Activated T-cell treated with anti-CD3 and anti-CD28 coated beads for 1 hour (primary cell): Measurements from ENCODE around the gene DCTN2.
"Not testable (repeated sequence)": the region's sequence is repeated elsewhere in the genome, so short reads cannot be mapped to it uniquely, and the experiment has no call there.

Source experiments
- DNase-seq: peaks from one replicate; pipeline ENCODE4 v3.0.0-alpha.2; 2020; ENCODE audit warnings: low read depth

DCTN2 gene

DNA sequence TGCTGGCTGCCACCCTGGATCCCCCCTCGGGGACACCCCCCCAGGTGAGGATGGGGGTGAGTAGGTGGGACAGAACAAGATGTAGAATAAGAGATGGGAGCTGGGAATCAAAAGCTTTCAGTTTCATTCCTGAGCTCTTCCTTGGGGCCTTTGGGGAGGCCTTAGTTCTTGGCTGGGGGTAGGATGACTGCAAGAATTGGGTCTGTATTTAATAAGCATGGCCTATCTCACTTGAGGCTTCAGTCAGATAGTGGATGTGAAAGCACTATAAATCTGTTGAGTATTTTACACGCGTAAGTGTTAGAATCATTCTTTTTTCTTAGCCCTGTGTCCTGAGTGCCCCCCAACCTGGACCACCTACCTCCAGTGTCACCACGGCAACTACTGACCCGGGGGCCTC lies 19.8 kb downstream of the DCTN2 start:
- no peak for DNase-seq

DNA sequence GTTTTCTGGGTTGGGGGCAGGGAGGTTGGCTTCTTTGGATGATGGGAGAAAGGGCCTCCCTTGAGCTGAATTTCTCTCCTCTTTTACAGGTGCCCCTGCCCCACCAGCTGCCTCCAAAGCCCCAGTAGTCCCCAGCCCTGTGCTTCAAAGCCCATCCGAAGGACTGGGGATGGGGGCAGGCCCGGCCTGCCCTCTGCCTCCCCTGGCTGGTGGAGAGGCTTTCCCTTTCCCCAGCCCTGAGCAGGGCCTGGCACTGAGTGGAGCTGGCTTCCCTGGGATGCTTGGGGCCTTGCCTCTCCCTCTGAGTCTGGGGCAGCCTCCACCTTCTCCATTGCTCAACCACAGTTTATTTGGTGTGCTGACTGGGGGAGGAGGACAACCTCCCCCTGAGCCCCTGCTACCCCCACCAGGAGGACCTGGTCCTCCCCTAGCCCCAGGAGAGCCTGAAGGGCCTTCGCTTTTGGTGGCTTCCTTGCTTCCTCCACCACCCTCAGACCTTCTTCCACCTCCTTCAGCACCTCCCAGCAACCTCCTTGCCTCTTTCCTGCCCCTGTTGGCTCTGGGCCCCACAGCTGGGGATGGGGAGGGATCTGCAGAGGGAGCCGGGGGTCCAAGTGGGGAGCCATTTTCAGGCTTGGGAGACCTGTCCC lies 20.4 kb downstream of the DCTN2 start:
- no peak for DNase-seq

DNA sequence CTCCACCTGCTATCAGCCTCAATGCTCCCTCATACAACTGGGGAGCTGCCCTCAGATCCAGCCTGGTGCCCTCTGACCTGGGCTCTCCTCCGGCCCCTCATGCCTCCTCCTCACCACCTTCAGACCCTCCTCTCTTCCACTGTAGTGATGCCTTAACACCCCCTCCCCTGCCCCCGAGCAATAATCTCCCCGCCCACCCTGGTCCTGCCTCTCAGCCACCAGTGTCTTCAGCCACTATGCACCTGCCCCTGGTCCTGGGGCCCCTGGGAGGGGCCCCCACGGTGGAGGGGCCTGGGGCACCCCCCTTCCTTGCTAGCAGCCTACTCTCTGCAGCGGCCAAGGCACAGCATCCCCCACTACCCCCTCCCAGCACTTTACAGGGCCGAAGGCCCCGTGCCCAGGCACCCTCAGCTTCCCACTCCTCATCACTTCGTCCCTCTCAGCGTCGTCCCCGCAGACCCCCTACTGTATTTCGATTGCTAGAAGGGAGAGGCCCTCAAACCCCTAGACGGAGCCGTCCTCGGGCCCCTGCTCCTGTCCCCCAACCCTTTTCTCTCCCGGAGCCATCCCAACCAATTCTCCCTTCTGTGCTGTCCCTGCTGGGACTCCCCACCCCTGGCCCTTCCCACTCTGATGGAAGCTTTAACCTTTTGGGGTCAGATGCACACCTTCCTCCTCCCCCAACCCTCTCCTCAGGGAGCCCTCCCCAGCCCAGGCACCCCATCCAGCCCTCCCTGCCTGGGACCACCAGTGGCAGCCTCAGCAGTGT lies 21.2 kb downstream of the DCTN2 start:
- no peak for DNase-seq

- DNase-seq, result no peak
Measured at GRCh38 chr12:57524814-57525614, 22.0 kb downstream of the DCTN2 start.

- no peak for DNase-seq
Measured at GRCh38 chr12:57523706-57524614, 23.0 kb downstream of the DCTN2 start.

DNA sequence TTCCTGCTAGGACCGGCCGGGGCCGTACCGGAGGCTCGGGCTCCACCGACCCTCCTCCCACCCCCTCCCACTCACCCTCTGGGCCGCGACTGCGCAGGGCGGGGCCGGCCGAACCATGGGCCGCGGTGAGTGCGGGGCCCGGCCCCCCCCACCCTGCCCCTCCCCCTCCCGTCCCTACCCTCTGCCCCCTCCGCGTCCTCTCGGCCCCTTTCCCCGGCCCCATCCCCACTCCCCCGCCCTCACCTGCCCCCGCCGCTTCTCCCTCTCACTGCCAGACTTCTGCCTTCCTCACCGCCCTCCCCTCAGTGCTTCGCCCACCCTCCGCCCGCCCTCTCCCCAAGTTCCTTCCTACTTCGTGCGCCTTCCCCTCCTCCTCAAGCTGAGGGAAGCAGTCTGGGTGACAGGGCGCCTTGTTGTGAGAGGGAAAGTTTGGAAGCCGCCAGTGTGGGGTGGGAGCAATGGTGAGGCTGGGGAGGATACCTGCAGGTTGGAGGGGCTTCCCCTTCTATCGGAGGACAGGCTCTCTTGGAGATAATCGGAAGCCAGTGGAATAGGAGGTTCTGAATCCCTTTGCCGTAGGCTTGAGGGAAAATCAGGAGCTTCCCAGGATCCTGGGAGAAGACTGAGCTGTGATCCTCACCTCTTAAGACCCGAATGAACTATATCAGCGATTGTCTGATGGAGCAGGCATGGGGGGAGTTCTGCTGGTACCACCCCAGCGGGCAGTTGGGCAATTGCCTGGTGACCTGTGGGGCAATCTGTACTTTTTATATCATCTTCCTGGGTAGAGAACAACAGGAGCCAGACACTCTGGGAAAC lies 23.9 kb downstream of the DCTN2 start:
- peak; percentile 28 for DNase-seq

- DNase-seq, result peak; percentile 83
Measured at GRCh38 chr12:57522011-57522886, 24.7 kb downstream of the DCTN2 start, which contains the start of gene MBD6. Gene MBD6, plus strand, starts transcription at chr12:57522824. Its CDS starts 1,480 bp downstream, at chr12:57524304.

- no peak for DNase-seq
Measured at GRCh38 chr12:57521525-57522010, 25.4 kb downstream of the DCTN2 start.

GRCh38 chr12:57520053-57520818 lies 26.8 kb downstream of the DCTN2 start, which contains the start of gene DDIT3:
Gene DDIT3, minus strand, starts transcription at chr12:57520514. Its CDS starts 3,108 bp downstream, at chr12:57517406.
- DNase-seq, result peak; percentile 99

DNA sequence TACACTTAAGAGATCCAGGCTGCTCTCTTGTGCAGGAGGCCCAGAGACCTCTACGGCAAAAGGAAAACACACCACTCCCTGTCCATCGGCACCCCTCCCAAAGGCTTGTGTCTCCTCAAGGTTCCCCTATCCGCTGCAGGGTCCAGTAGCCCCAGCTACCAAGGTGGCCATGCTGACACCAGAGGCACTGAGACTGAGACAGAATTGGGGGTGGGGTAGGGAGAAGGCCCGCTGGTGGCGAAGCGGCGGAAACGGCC lies 27.3 kb downstream of the DCTN2 start:
- DNase-seq, result peak; percentile 16

GRCh38 chr12:57518920-57519795 lies 27.8 kb downstream of the DCTN2 start:
- DNase-seq, result no peak

DNA sequence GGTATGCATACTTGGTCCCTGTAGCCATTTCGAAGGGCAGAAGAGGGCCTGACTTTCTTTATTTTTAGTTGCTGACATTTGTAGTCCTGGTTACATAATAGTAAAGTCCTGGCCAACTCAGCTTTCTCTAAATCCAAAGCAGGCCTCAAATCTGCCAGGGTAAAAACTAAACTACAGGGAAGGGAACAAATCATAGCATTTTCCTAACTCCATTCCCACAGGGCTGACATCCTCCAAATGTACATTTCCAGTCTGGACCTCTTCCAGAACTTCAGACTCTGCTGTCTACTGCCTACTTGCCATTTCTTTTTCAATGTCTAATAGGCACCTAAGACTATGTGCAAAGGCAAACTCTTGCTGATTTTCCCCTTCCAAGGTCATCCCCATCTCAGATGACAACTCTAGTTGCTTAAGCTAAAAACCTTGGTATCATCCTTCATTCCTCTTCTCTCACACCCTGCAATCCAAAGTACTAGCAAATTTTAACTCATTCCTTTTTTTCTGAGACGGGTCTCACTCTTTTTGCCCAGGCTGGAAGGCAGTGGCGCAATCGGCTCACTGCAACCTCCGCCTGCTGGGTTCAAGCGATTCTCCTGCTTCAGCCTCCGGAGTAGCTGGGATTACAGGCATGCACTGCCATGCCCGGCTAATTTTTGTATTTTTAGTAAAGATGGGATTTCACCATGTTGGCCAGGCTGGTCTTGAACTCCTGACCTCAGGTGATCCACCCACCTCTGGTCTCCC lies 28.6 kb downstream of the DCTN2 start:
- DNase-seq, result no peak

GRCh38 chr12:57517718-57518117 lies 29.3 kb downstream of the DCTN2 start:
- not testable (repeated sequence) for DNase-seq

GRCh38 chr12:57517187-57517586 lies 29.8 kb downstream of the DCTN2 start:
- no peak for DNase-seq

DNA sequence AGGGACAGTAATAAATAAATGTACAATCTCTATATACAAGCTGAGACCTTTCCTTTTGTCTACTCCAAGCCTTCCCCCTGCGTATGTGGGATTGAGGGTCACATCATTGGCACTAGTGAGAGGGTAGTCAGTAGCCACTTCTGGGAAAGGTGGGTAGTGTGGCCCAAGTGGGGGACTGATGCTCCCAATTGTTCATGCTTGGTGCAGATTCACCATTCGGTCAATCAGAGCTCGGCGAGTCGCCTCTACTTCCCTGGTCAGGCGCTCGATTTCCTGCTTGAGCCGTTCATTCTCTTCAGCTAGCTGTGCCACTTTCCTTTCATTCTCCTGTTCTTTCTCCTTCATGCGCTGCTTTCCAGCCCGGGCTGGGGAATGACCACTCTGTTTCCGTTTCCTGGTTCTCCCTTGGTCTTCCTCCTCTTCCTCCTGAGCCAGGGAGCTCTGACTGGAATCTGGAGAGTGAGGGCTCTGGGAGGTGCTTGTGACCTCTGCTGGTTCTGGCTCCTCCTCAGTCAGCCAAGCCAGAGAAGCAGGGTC lies 30.3 kb downstream of the DCTN2 start:
- no peak for DNase-seq

- no peak for DNase-seq
Measured at GRCh38 chr12:57515934-57516541, 31.0 kb downstream of the DCTN2 start.
